ENCODE results near the gene CDKN1A.
"Not testable (repeated sequence)": the region's sequence is repeated elsewhere in the genome, so short reads cannot be mapped to it uniquely, and the experiment has no call there.

The CDKN1A gene

DNA sequence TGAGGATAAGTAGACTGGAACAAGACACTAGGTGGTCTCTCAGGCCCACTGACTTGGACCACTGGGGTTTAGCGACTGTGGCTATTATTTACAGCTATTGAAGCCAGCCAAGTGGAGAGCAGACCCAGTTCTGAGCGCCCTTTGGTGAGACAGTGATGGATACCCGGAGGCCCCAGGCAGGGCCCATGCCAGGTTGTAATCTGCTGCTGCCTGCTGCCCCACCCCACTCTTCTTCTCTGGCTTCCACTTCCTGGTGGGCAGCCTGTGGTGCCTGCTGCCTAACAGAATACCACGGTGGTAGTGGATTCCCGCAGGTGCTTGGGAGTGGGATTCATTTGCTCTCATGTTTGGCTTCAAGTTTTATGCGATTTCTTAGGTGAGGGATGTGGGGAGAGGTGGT is 19.7 kb downstream of the CDKN1A start:
- DNase-seq (ENCODE audit: low spot score): no peak

DNA sequence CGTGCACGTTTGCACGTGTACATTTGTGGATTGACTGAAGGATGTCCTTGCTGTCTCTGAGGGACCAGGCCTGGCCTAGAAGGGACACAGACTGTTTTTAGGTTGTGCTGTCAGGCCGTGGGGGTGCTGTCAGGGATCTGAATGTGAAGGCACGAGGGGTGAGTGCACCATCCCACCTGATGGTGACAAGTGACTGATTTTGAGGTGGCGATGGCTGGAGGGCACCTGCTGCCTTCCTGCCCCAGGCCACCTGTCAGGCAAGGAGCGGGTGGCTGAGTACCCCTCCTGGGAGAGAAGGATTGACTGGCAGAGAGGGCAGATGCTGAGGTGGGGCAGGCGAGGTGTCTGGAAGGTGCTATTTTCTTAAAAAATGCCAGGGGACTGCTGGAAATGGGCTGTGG is 20.4 kb downstream of the CDKN1A start:
- no peak for DNase-seq (ENCODE audit: low spot score)

DNA sequence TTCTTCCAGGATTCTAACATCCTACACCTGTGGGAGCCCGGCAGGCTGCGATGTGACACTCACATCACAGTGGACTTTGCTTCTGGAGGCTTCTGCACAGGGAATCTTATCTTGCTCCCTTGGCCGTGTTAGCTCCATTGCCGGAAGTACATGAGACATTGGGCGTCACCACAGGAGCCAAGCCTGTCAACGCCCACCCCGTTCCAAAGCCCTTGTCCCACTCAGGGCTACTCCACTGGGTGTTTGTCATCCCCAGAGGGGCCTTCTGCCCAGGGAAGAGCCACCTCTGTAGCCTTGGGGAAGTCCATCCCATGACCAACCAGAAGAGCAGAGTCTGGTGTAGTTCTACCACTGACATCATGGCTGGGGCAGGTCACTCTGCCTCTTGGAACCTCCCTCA is 20.8 kb downstream of the CDKN1A start:
- DNase-seq (ENCODE audit: low spot score): no peak

DNA sequence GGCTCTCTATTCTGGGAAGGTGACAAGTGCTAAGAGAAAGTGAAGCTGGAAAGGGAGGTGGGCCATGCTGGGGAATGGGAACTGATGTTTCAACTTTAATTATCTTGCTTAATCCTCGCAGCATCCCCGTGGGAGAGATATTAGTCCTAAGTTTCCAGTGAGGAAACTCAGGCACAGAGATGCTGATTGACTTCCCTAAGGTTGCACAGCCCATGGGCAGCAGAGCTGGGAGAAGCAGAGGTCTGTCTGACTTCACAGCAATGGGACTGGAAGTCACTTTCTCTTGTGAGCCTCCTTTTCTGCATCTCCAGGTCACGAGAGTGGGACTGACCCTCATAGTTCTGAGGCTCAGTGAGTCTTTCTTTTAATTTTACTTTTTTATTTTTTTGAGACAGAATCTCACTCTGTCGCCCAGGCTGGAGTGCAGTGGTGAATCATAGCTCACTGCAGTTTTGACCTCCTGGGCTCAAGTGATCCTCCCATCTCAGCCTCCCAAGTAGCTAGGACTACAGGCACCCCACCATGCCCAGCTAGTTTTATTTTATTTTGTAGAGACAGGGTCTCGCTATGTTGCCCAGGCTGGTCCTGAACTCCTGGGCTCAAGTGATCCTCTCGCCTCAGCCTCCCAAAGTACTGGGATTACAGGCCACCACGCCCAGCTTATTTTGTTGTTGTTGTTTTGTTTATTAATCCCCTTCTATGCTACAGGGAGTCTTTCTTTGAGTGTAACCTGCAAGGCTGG is 21.7 kb downstream of the CDKN1A start:
- no peak for DNase-seq (ENCODE audit: low spot score)

DNA sequence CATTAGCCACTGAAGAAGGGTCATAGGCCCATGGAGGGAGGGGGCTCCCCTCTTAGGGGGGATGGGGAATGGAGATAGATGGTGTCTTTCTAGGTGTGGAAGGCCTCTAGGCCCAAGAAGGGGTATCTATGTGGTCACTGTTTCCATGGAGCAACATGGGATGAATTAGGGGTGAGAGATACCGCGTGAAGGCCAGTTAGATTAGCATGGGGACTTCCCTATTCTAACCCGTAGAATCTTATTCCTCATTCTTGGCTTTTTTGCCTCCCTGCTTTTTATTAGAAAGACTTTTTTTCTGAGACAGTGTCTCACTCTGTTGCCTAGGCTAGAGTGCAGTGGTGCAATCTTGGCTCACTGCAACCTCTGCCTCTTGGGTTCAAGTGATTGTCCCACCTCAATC is 22.3 kb downstream of the CDKN1A start:
- no peak for DNase-seq (ENCODE audit: low spot score)

DNA sequence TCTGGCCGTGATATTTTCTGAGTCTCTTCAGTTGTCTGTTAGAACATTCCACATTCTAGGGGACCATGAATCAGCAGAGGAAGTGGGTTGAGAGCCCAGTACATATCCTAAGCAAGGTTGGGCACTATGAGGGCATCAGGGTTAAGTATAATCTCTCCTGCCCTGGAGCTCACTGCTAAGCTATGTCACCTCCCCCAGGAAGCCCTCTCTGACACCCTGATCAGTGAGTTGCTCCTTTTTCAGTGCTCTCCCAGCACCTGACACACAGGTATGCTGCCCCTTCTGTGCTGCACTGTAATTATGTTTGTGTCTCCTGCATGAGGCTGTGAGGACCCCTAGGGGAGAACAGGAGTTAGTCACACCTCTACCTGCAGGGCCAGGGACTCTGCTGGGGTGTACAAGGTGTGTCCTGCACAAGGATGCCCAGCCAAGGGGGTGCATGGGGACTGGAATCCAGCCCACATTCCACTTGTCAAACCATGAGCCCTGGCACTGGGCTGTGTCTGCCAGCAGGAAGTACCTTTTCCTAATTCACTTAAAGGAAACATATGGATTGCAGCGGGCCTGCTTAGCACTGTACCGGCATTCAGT is 23.0 kb downstream of the CDKN1A start:
- no peak for DNase-seq (ENCODE audit: low spot score)

DNA sequence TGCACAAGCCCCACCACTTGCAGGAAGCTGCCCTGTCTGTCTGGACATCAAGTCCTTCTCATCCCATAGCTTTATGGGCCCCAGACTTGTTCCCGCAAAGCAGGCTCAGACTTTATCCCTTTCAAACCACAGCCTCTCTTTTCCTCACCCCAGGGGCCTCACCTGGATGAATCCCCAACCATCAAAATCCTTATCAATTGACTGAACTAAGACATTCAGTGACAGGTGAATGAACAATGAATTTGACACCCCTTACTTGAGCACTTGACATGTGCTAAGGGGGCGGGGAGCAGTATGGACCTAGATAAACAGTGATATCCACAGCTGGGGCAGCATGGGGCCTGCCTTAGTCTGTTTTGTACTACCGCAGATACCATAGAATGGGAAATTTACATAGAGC is 24.1 kb downstream of the CDKN1A start:
- DNase-seq (ENCODE audit: low spot score): no peak

DNA sequence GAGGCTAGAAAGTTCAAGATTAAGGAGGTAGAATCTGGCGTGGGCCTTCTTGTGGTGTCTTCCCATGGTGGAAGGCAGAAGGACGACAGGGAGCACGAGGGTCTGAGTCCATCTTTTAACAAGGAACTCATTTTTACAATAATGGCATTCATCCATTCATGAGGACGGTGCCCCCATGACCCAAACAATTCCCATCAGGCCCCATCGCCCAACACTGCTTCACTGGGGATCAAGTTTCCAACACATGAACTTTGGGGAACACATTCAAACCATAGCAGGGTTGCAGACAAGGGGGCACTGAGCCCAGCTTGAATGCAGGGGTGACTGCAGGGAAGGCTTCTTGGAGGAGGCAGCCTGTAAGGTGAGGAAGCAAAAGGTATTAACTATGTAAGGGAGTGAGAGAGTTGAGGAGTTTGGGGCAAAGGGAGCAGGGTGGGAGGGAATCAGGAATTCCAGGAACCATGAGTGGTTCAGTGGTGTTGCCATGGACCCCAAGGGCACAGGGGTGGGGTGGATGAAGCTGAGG is 24.6 kb downstream of the CDKN1A start:
- DNase-seq (ENCODE audit: low spot score): no peak

DNA sequence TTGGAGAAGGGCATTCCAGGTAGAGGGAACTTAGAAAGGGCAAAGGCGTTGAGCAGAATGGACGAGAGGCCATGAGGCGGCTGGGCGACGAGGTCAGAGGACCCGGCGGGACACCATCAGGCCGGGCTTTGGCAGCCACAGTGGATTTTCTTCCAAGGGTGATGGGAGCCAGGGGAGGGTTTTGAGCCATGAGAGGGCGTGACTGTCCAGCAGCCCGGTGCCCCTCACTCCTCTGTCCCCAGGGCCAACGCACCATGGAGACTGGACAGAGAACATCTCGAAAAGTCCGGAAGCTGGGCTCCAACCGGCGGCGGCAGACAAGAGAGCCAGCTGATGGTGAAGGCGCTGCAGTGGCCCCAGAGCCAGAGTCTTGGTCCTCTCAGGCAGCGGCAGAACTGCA is 25.5 kb downstream of the CDKN1A start:
- no peak for DNase-seq (ENCODE audit: low spot score)

DNA sequence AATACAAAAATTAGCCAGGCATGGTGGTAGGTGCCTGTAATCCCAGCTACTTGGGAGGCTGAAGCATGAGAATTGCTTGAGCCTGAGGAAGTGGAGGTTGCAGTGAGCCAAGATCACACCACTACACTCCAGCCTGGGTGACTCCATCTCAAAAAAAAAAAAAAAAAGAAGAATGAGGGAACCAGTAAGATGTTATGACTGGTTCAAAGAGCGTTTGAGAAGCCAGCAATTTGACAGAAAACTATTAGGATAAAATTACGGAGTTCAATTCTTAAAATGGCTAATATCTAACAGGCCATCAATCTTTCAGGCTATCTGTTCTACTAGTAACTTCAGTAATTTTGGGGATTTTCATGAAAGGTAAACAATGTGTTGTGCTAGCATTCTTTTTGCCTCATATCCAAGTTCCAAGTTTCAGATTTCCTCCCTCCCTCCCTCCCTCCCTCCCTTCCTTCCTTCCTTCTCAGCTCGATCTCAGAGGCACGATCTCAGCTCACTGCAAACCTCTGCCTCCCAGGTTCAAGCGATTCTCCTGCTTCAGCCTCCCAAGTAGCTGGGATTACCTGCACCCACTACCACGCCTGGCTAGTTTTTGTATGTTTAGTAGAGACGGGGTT is 26.6 kb downstream of the CDKN1A start:
- DNase-seq (ENCODE audit: low spot score): not testable (repeated sequence)

DNA sequence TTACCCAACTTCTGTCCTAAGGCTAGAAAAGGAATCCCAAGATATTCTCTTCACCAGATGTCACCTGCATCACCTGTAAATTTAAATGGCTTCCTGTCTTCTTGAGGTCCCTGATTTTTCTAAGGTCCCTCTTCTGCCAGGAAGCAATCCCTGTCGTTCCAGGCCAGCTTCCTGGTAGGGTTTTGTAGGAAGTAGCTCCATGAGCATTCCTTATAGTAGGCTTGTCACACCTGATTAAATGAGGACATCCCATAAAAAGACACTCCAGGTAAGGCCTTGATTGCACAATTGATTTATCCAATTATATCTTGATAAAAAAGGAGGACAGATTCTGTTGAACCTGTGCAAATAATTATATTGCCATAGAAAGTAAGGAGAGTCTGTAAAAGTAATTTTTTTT is 27.8 kb downstream of the CDKN1A start:
- no peak for DNase-seq (ENCODE audit: low spot score)

DNA sequence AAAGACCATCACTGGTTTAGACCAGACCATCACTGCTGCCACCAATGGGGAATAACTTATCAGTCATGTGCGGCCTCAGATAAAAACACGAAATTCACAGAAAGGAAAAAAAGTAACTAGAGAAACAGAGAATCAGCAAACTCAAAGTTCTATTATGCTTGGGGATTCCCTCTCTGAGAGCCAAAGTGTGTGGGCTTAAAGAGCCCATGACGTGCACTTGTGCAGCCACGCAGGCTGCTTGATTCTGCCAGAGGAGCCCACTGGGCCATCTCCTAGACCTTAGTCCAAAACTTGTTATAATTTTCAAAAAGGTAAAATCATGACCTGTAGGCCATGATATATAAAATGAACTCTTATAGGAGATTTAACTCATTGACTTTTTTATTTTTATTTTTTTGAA is 34.3 kb downstream of the CDKN1A start:
- no peak for DNase-seq (ENCODE audit: low spot score)

DNA sequence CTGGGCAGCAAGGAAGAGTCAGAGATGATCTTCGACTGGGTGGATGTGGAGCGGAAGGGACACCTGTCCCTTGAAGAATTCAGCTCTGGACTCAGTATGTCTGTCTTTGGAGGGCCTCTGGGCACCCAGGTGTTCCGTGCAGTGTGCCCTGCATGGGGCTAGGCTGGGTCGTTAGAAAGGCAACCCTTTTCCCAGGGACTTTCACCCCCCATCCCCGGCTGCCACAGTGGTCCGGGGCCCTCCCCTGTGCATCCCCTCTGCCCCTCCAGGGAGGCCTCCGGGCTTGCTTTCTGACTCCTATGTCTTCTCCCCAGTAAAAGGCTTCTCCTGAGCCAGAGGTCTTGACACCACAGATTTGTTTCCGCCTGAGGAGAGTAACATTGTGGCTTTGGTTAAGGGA is 35.3 kb downstream of the CDKN1A start:
- DNase-seq (ENCODE audit: low spot score): no peak

DNA sequence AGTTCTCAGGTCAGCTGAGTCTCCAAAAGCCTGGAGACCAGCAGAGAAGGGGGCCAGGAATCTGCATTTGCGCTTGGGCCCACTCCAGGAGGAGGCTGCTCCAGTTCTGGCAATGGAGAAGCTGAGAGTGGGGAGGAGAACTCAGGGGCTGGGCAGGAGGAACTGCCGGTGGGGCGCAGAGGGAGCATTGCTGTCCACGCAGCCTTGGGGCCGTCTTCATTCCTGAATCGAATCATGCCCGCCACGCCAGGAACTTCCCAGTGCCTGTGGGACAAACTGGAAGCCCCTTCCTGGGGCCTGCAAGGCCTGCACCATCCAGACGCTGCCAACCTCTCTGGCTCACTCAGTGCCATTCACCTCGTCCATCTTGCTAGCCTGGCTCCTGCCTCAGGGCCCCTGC is 36.0 kb downstream of the CDKN1A start:
- DNase-seq (ENCODE audit: low spot score): no peak

DNA sequence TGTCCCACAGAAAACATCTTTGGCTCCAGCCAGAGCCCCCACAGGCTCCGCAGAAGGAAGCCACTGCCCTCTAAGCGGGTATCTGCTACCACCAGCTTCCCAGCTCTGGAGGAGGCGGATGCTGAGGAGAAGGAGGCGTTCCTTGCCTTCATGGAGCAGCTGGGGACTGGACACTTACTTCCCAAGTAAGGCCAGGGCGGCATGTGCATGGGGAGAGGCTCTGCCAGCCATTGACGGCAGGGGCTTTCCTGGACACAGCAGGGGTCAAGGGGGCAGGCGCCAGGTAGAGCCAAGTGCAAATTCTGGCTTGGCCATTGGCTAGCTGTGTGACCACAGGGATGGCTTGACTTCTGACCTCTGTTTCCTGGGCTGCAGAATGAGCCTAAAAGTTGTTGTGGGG is 37.0 kb downstream of the CDKN1A start:
- DNase-seq (ENCODE audit: low spot score): no peak

DNA sequence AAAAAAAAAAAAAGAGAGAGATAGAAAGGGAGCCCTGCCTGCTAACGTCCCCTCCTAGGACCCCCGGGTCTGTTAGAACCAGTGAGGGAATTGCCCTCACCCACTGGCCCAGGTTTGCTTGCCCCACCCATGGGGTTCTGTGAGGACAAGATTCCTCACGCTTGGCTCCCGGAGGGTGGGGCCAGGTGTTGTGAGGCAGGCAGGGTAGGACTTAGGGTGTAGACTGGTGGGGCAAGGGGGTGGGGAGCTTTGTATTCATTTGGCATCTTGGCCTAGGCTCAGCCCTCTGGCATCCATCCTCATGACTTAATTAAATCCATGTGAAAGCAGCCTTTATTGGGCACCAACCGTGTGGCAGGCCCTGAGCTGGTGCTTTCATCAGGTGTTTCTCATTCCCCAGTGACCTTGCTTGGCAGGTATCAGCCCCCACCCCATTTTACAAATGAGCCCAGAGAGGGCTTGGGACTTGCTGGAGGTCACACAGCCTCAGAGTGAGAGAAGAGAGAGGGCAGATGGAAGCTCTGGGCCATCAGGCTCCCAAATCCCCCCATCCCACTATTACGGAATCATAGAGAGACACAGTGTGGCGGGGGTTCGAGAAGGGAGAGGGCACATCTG is 38.1 kb downstream of the CDKN1A start:
- no peak for DNase-seq (ENCODE audit: low spot score)

DNA sequence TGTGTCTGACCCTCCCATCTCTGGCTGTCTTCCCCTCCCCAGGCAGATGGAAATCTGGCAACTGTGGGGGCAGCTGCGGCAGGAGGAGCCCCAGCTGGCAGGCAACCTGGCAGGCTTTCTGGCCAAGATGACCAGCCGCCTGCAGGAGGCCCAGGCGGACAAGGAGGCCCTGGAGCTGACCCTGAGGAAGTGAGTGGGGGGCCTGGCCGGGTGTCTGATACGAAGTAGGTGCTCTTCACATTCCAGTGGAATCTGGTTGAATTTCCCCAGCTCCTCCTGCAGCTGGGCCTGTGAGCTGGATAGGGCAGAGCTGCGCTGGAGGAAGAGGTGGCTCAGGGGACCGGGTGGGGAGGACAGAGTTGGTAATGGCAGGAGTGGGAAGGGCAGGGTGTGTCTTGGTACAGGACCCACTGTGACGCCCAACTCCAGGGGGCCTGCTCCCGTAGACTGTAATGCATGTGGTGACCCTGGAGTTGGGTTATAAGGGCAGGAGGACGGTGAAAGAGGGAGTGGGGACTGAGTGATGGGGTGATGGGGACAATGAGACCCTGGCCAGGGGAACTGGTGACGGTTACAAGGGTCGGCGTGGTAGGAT is 38.8 kb downstream of the CDKN1A start:
- DNase-seq (ENCODE audit: low spot score): no peak

DNA sequence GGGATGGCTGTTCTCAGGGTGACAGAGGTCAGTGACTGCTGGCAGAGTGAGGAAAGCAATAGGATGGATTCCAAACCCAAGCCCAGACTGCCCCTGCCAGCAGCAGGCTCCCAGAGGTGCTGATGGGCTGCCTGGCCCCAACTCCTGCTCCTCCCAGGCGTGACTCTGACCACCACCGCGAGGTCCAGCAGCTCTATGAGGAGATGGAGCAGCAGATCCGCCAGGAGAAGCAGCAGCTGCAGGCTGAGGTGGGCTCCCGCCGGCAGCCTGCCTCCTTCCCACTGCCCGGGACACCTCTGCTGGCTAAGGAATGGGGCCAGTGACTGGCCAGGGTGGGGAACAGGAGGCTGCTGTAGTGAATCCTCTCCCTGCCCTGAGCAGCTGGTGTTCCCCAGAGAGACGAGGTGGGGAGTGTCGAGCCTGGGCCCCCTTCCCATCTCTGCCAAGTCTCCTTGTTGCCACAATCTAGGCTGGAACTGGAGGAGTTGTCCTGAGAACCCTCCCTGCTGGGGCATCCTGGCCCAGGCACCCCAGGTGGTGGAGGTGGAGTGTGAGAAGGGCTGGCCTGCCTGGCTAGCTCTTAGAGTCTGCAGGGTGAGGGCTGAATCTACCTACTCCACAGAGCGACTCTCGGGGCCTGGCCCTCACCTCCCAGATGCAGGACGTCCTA is 39.5 kb downstream of the CDKN1A start:
- no peak for DNase-seq (ENCODE audit: low spot score)

DNA sequence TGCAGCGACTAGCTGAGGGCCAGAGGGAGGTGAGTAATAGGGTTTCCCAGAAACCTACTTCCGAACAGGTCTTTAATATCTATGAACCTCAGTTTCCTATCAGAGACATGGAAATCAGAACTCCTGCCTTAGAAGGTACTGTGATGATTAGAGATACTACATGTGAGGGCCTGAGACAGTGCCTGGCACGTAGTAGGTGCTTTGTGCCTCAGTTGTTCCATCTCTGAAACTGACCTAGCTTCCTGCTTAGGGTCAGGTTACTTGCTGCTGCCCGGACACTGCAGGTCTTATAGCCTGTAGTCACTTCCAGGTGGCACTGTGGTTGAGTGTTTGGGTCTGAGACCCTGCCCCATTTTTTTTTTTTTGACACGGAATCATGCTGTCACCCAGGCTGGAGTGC is 40.0 kb downstream of the CDKN1A start:
- DNase-seq (ENCODE audit: low spot score): no peak

DNA sequence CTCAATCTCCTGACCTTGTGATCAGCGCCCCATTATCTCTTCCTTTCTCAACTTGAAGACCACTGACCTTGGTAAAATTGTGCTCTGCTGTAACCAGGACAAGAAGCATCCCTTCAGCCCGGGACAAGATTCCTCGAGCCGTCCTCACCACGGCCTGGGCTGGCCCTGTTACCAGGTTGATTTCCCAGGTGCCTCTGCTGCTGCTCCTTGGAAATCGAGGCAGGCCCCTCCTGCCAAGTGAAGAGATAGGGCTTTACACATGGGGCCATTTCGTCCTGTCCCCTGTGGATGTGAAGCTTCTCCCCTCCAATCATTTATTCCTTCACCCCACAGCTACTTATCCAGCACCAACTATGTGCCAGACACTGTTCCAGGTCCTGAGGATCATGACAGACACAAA is 40.6 kb downstream of the CDKN1A start:
- no peak for DNase-seq (ENCODE audit: low spot score)

DNA sequence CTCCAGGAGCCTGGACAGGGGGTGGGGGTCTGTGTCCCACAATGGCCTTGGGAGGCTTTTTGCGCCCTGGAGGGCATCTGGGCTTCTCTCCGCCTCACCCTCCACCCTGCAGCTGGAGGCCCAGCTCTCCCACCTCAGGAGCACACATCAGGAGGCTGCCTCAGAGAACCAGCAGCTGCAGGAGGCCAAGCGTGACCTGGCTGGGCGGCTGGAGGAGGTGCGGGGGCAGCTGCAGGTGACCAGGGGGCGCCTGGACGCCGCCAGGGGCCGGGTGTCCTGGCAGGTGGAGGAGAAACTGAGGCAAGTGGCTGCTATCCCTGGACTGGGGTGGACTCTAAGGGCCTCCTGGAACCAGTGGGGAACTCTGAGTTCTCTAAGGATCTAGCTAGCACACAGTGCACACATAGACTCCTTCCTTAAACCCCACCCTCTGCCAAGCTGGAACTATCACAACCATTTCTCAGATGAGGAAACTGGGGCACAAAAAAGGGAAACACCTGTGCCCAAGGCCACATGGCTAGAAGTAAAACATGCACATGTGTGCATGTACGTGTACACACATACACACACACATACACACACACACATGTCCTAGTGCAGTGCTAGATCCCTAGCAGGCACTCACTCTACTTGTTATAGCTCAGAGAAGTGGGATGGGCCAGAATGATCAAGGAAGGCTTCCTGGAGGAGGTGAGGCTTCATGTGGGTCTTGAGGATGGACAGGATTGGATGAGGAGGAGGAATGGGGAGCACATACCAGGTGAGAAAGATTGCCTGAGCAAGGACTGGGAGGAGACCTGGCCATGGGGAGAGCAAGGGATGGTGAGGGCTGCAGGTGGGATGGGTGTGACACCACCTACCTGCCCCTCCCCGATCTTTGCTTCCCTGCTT is 42.0 kb downstream of the CDKN1A start:
- no peak for DNase-seq (ENCODE audit: low spot score)

Data from putamen (tissue), 1 donor.